Measurements from ENCODE around the gene TNFRSF8. TPM values are rescaled to one million over a fixed set of nuclear protein-coding genes. Genes with fewer than 3 reads are reported as not detected.

TNFRSF8 gene
- total RNA-seq, 1 donor from 2014 or later = 2.2 TPM

DNA sequence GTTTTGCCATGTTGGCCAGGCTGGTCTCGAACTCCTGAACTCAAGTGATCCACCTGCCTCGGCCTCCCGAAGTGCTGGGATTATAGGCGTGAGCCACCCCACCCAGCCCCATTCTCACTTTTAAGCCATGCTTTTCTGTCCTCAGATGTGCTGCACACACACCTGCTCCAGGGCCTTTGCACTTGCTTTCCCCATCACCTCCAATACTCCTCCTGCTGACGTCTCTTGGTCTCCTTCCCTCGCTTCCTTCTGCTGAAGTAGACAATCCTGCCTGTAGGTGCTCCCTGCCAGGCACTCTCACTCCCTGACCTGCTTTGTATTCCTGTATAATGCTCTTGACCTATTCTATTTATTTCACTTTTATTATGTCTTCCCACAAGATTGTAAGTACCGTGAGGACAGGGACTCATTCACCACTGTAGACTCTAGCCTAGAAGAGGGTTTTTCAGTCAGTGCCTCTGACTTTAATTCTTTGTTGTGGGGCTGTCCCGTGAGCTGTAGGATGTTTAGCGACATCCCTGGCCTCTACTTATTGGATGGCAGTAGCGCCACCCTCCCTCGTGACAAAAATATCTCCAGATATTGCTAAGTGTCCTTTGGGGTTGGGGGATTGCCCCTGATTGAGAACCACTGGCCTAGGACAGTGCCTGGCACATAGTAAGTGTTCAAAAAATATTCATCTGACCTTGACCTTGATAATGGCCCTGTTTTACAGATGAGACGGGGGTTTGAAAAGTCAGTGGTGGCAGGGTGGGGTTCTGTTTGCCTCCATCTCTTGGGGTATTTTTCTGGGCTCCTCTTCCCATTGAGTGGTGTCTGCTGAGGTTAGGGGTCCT is 108.3 kb downstream of the TNFRSF8 start:
- no peaks in the 10 kb centered on the region for H3K9me3 Mint-ChIP-seq
- ATAC-seq (ENCODE audit: low read depth) (no peak), DNase-seq (no peak)
- peak overlapping the region; percentile 83 for H3K27ac Mint-ChIP-seq
- POLR2A ChIA-PET = interaction anchor here (0.6 to 1.5 kb wide), 6 partner anchors 10 to 159 kb away, joined by 3 to 7 read pairs (median 4); no protein-coding TSS in a partner anchor
- intact Hi-C loops (cut with micrococcal nuclease) = no loop called here
- H3K36me3 Mint-ChIP-seq (ENCODE audit: low read depth) = peaks cover 46% of the 10 kb centered on the region
- TF ChIP-seq, protein P1, sequence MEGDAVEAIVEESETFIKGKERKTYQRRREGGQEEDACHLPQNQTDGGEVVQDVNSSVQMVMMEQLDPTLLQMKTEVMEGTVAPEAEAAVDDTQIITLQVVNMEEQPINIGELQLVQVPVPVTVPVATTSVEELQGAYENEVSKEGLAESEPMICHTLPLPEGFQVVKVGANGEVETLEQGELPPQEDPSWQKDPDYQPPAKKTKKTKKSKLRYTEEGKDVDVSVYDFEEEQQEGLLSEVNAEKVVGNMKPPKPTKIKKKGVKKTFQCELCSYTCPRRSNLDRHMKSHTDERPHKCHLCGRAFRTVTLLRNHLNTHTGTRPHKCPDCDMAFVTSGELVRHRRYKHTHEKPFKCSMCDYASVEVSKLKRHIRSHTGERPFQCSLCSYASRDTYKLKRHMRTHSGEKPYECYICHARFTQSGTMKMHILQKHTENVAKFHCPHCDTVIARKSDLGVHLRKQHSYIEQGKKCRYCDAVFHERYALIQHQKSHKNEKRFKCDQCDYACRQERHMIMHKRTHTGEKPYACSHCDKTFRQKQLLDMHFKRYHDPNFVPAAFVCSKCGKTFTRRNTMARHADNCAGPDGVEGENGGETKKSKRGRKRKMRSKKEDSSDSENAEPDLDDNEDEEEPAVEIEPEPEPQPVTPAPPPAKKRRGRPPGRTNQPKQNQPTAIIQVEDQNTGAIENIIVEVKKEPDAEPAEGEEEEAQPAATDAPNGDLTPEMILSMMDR (IDR thresholded peaks at IDR 0.05) = no peak
- H3K4me3 Mint-ChIP-seq = peak overlapping the region; percentile 37
- H3K27me3 Mint-ChIP-seq = no peaks in the 10 kb centered on the region
- CTCF ChIA-PET = no interaction called here
- peaks cover 86% of the 10 kb centered on the region for H3K4me1 Mint-ChIP-seq

DNA sequence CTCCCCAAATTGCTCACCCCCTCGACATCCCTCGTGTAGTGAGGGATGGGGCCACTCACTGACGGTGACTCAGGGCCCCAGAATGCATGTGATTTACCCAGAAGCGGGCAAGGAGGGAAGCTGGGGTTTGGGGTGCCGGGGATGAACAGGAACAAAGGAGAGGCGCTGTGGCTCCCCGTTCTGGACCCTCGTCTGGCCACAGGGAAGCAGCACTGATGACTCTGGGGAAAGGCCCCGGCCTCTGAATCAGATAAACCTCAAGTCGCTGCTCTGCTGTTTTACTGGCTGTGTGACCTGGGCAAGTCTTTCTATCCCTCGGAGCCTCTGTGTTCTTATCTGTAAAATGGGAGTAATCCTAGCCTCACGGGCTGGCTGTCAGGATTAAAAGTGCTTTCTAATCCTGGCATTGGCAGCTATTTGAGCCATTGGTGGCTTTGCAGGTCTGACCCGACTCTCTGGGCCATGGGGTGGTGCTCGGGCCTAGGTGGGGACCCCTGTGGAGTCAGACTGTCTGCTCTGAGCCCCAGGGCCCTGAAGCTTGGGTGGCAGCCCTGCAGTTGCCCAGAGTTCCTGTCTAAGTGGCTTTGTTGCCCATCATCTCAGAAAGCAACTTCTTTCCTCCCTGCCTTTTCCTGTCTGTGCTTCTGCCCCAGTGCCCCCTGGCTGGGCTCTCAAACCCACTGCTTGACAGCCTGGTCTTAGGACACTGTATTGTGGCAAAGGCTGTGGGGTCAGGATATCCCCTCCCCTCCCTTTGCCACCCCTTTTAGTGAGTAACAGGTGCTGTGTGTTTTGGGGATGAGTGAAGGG is 109.1 kb downstream of the TNFRSF8 start:
- TF ChIP-seq, protein P1 (IDR thresholded peaks at IDR 0.05) = no peak
- DNase-seq = no peak
- intact Hi-C loops (cut with micrococcal nuclease) = no loop called here
- no peaks in the 10 kb centered on the region for H3K27me3 Mint-ChIP-seq
- POLR2A ChIA-PET = interaction anchor here (1.1 to 1.8 kb wide), 5 partner anchors 10 to 47 kb away, joined by 3 to 6 read pairs (median 3); no protein-coding TSS in a partner anchor
- H3K27ac Mint-ChIP-seq = peak overlapping the region; percentile 83
- H3K4me1 Mint-ChIP-seq = peaks cover 88% of the 10 kb centered on the region
- CTCF ChIA-PET = interaction anchor here (1.5 kb wide), 1 partner anchor 24 kb away, joined by 3 read pairs; no protein-coding TSS in a partner anchor
- no peaks in the 10 kb centered on the region for H3K9me3 Mint-ChIP-seq
- H3K36me3 Mint-ChIP-seq (ENCODE audit: low read depth) = peaks cover 49% of the 10 kb centered on the region
- no peak for ATAC-seq (ENCODE audit: low read depth)
- peak overlapping the region; percentile 37 for H3K4me3 Mint-ChIP-seq

DNA sequence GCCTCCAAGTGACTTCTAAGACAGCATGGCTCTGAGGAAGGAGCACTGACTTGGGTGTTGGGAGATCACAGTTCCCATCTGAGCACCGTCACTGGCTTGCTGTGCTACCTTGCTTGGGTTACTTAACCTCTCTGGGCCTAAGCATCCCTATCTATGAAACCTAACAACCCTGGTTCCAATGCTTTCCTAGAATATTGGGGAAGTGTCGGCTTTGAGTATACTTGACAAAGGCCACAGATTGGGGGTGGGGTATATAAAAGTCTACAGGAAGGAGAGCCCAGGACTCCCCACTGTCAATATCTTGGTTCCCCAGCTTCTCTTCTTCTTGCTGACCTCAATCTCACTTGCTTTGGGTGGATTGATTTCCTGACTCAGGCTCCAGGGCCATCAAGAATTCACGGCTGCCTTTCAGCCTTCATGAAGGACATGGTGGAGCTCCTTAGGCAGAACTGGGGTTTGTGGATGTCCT is 110.0 kb downstream of the TNFRSF8 start:
- H3K4me3 Mint-ChIP-seq = no peak overlapping the region
- DNase-seq = no peak
- intact Hi-C loops (cut with micrococcal nuclease) = no loop called here
- POLR2A ChIA-PET = interaction anchor here (0.5 to 1.8 kb wide), 6 partner anchors 10 to 1595 kb away, joined by 3 to 5 read pairs (median 4); partner anchors contain the start of gene MIIP
- peaks cover 45% of the 10 kb centered on the region for H3K36me3 Mint-ChIP-seq (ENCODE audit: low read depth)
- CTCF ChIA-PET = interaction anchor here (1.5 to 8.2 kb wide), 3 partner anchors 10 to 48 kb away, joined by 3 to 36 read pairs (median 4); no protein-coding TSS in a partner anchor
- no peak for ATAC-seq (ENCODE audit: low read depth)
- peak overlapping the region; percentile 83 for H3K27ac Mint-ChIP-seq
- TF ChIP-seq, protein P1 (IDR thresholded peaks at IDR 0.05) = no peak
- peaks cover 90% of the 10 kb centered on the region for H3K4me1 Mint-ChIP-seq
- no peaks in the 10 kb centered on the region for H3K27me3 Mint-ChIP-seq
- H3K9me3 Mint-ChIP-seq = no peaks in the 10 kb centered on the region

DNA sequence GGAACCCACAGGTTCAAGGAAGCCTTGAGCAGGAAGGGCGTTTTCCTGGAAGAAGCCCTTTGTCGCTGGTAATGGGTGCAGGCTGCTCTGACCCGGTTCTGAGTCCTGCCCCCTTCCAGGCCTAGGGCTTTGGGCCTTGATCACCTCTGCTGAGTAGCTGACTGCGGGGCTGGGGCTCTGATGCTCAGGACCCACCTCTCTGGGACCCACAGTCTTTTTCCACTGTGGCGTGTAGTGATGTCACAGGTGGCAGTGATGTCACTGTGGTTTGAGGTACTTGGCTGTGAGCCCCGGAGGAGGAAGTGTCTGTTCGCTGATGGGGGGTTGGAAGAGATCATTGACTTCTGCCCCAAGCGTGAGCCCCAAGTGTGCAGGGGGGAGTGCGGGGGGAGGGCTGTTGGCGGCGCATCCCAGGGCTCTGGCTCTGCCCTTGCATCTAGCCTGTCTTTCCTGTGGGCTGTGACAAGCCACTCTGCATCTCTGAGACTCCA is 110.6 kb downstream of the TNFRSF8 start:
- Mint-ChIP-seq H3K9me3 (no peaks in the 10 kb centered on the region), H3K27me3 (no peaks in the 10 kb centered on the region), H3K4me1 (peaks cover 90% of the 10 kb centered on the region), H3K36me3 (ENCODE audit: low read depth) (peaks cover 51% of the 10 kb centered on the region), H3K27ac (peak overlapping the region; percentile 80), H3K4me3 (peak overlapping the region; percentile 67)
- ChIA-PET POLR2A (interaction anchor here (0.6 to 1.8 kb wide), 5 partner anchors 9 to 1594 kb away, joined by 3 to 5 read pairs (median 4); no protein-coding TSS in a partner anchor), CTCF (interaction anchor here (1.5 to 8.2 kb wide), 3 partner anchors 10 to 49 kb away, joined by 3 to 36 read pairs (median 4); no protein-coding TSS in a partner anchor)
- intact Hi-C loops (cut with micrococcal nuclease) = no loop called here
- DNase-seq (peak; percentile 63), ATAC-seq (ENCODE audit: low read depth) (peak; percentile 73)
- TF ChIP-seq, protein P1 (IDR thresholded peaks at IDR 0.05) = no peak

Measured in activated B cell treated with CpG ODN at 0.5 μM for 24 hours (primary cell).